HepG2 (cell line): ENCODE results near the gene VASH2. TPM values are rescaled to one million over a fixed set of nuclear protein-coding genes. Genes with fewer than 3 reads are reported as not detected.

Experiments
- ATAC-seq: fragments of 200-7000 bp; cut with Tn5 transposase; 3 replicates; pipeline ENCODE4 v1.9.1; 2020; ENCODE audit warnings: mild to moderate bottlenecking, moderate library complexity
- BruUV-seq: library from RNA; stranded (reverse); fragments of 400-500 nt; replicated peaks from 2 replicates; lab custom pipeline; 2021; lab: Mats Ljungman, UMichigan
- CTCF ChIA-PET: fragments of 300-600 bp; formaldehyde crosslinking; extraction: SDS; loops from one replicate; lab custom pipeline; 2021; ENCODE audit warnings: low total read pairs, inconsistent platforms, low intra/inter-chr PET ratio; lab: Yijun Ruan, JAX
- POLR2A ChIA-PET: fragments of 350-600 bp; sonication (Branson Sonifier 250); formaldehyde crosslinking; loops from one replicate; lab custom pipeline; 2020; ENCODE audit warnings: antibody characterized with exemption, inconsistent platforms; lab: Yijun Ruan, JAX
- DNase-seq: peaks from one replicate; pipeline ENCODE4 v3.0.0-alpha.2; 2015; ENCODE audit warnings: low spot score
- FAIRE-seq: peaks from 3 replicates; lab custom pipeline; 2011; peaks lifted over from hg19 to GRCh38; lab: Jason Lieb, UNC
- H2AFZ ChIP-seq: one replicate; pipeline ENCODE4 v1.6.1; 2011; ENCODE audit warnings: low read length, inconsistent platforms
- H3K27ac ChIP-seq: fragments of 300-600 bp; 3 replicates; pipeline ENCODE4 v1.8.0; 2011; ENCODE audit warnings: mixed run types, mild to moderate bottlenecking, mixed read lengths, low read length, inconsistent platforms; ENCODE audit not compliant: insufficient read depth; ENCODE audit errors: extremely low read length
- H3K27me3 ChIP-seq, 2 experiments: fragments of 200-600 bp in 1 of 2; 2 replicates in 1 of 2; 3 replicates in 1 of 2; pipeline versions ENCODE4 v1.6.0 to v1.8.0; 2011; ENCODE audit warnings: low read length in 2 of 2, mild to moderate bottlenecking in 2 of 2, moderate library complexity in 2 of 2, inconsistent platforms in 1 of 2; ENCODE audit not compliant: insufficient read depth in 2 of 2, control insufficient read depth in 1 of 2
- H3K36me3 ChIP-seq, 2 experiments: fragments of 200-600 bp in 1 of 2; replicated peaks in 1 of 2; 2 replicates in 1 of 2; 3 replicates in 1 of 2; pipeline versions ENCODE4 v1.5.1 to v1.8.0; 2011; ENCODE audit warnings: low read length in 2 of 2, inconsistent platforms in 1 of 2; ENCODE audit not compliant: insufficient read depth in 2 of 2, control insufficient read depth in 1 of 2
- H3K4me1 ChIP-seq: 2 replicates; pipeline ENCODE4 v1.5.1; 2012; ENCODE audit warnings: low read length, inconsistent platforms; ENCODE audit not compliant: insufficient read depth
- H3K4me2 ChIP-seq: 2 replicates; pipeline ENCODE4 v1.6.0; 2011; ENCODE audit warnings: low read depth, low read length, inconsistent platforms
- H3K4me3 ChIP-seq, 3 experiments: fragments of 200-600 bp in 1 of 3; sonication (generic), shearing (Covaris generic) in 1 of 3; replicated peaks in 1 of 3; 2 replicates each; pipeline ENCODE4 v1.5.1; 2011 to 2016; ENCODE audit warnings: low read length in 3 of 3, inconsistent platforms in 2 of 3, low read depth in 2 of 3, mild to moderate bottlenecking in 2 of 3, control low read depth in 1 of 3, mixed read lengths in 1 of 3; ENCODE audit not compliant: insufficient read depth in 1 of 3
- H3K79me2 ChIP-seq: one replicate; pipeline ENCODE4 v1.6.1; 2011; ENCODE audit warnings: low read length, inconsistent platforms; ENCODE audit not compliant: insufficient read depth
- H3K9ac ChIP-seq: 2 replicates; pipeline ENCODE4 v1.6.0; 2011; ENCODE audit warnings: mild to moderate bottlenecking, low read depth, low read length, inconsistent platforms; ENCODE audit not compliant: insufficient read depth
- H3K9me3 ChIP-seq: 2 replicates; pipeline ENCODE4 v1.5.1; 2012; ENCODE audit warnings: mild to moderate bottlenecking, low read length
- H4K20me1 ChIP-seq: 2 replicates; pipeline ENCODE4 v1.6.0; 2011; ENCODE audit warnings: inconsistent platforms, mild to moderate bottlenecking, low read length, moderate library complexity; ENCODE audit not compliant: insufficient read depth
- GLMP ChIP-seq: sonication (generic); formaldehyde crosslinking; IDR thresholded peaks from 2 replicates; pipeline ENCODE4 v1.9.0; 2021; ENCODE audit warnings: missing genetic modification reagents, mild to moderate bottlenecking, borderline replicate concordance
- PBX3 ChIP-seq: sonication (generic); formaldehyde crosslinking; IDR thresholded peaks from 2 replicates; pipeline ENCODE4 v1.8.1; 2023; ENCODE audit warnings: missing genetic modification reagents, inconsistent platforms, borderline replicate concordance
- RARG ChIP-seq: sonication (generic); formaldehyde crosslinking; IDR thresholded peaks from 2 replicates; pipeline ENCODE4 v1.4.0; 2020; ENCODE audit warnings: low read depth, mild to moderate bottlenecking, missing genetic modification reagents
- SIX1 ChIP-seq: sonication (generic); formaldehyde crosslinking; IDR thresholded peaks from 2 replicates; pipeline ENCODE4 v1.4.0; 2020; ENCODE audit warnings: missing genetic modification reagents, borderline replicate concordance
- TMF1 ChIP-seq: sonication (generic); formaldehyde crosslinking; IDR thresholded peaks from 2 replicates; pipeline ENCODE4 v1.8.1; 2022; ENCODE audit warnings: low read depth, missing genetic modification reagents
- ZNF460 ChIP-seq: sonication (generic); formaldehyde crosslinking; IDR thresholded peaks from 2 replicates; pipeline ENCODE4 v1.5.1; 2020; ENCODE audit warnings: missing genetic modification reagents, mild to moderate bottlenecking, borderline replicate concordance
- WGBS: methylation state at CpG from one replicate; pipeline ENCODE4 v1.1.6; 2017; ENCODE audit warnings: low lambda C conversion rate; 5-methylcytosine and 5-hydroxymethylcytosine counted together
- in situ Hi-C: cut with HindIII; loops from 2 replicates; pipeline ENCODE4 v1.10.0; 2017; ENCODE audit warnings: low pct_unique_long_range_greater_than_20kb; ENCODE audit not compliant: extremely low pct_ligation_motif_present
- intact Hi-C: fragments of 100-400 bp; cut with micrococcal nuclease; formaldehyde crosslinking; loops from one replicate; pipeline ENCODE4 v1.10.0; 2022; ENCODE audit not compliant: unreplicated experiment
- polyA plus RNA-seq, 8 experiments: library from polyadenylated mRNA; depleted of rRNA in 3 of 8; stranded (reverse) in 7 of 8; unstranded in 1 of 8; fragments of >200 nt; fragmentation: Illumina TruSeq in 4 of 8; extraction: Trizol in 4 of 8; gene quantifications; 2 replicates each; pipeline versions ENCODE4 v1.2.1 to v1.2.3, GENCODE V29; 2011 to 2016; ENCODE audit warnings: low read depth in 4 of 8, missing spikeins in 1 of 8, mixed read lengths in 1 of 8; ENCODE audit not compliant: insufficient read depth in 1 of 8
- total RNA-seq, 5 experiments: library from RNA; depleted of rRNA; stranded (reverse); fragments of >200 nt; fragmentation: Illumina TruSeq; extraction: Trizol; gene quantifications; 2 replicates each; pipeline ENCODE4 v1.2.3, GENCODE V29; 2016; ENCODE audit warnings: low read depth in 1 of 5
- TF ChIP-seq, protein P1 (sequence below): IDR thresholded peaks from 2 replicates; pipeline ENCODE4 v1.6.1; 2016; ENCODE audit warnings: low read depth, missing genetic modification reagents, missing compliant biosample characterization

VASH2 gene
- total and polyA plus RNA-seq, 2 of the 13 experiments (the other 11 are each of a cell fraction or from before 2014, with no cell fraction given), result 0.44 to 1.00 TPM

DNA sequence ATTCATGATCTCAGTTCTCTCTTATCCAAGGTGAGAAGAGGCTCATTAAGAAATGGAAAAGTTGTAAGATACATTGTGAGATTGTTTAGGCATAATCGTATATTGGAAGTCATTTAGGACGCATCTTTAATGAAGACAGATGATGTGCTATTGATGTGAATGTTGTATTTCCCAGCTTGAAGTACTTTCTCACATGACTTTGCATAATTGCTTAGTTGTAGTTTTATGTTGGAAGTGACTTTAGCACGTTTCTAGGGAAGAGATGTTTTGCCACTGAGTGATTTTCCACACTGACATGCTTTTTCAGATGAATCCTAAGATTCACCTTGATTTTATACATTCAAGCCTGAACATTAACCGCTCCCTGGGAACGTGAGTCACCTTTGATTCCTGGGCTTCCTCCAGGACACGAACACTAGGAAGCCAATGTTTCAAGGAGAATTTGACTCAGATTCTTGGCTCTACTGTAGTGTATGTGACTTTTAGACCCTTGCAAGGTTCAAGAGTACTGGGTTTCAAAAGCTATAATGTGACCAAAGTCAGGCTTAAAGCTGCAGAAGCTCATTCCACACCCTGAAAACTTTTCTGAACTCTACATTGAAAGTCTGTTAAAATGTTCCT is 37.5 kb downstream of the VASH2 start:
- intact Hi-C loops, result no loop called here
- 90% methylated on average over 6 of the region's 6 CpGs for WGBS
- H3K79me2 ChIP-seq, result no peaks in the 10 kb centered on the region
- ChIA-PET CTCF (no interaction called here), POLR2A (no interaction called here)
- ATAC-seq, result no peak
- H2AFZ ChIP-seq, result no peak overlapping the region
- FAIRE-seq, result no peak
- BruUV-seq, result no TSS peak
- H3K9me3 ChIP-seq, result no peaks in the 10 kb centered on the region
- no peak overlapping the region for H3K9ac ChIP-seq
- in situ Hi-C loops, result no loop called here
- no peak for DNase-seq
- TF ChIP-seq ZNF460 (CRISPR knock-in tag) (no peak), PBX3 (CRISPR knock-in tag) (no peak), RARG (CRISPR knock-in tag) (no peak), TMF1 (CRISPR knock-in tag) (no peak)
- no peak overlapping the region for H3K4me3 ChIP-seq
- peaks cover 7% of the 10 kb centered on the region; the same call in 1 of the 2 replicates for H3K4me1 ChIP-seq
- H3K27me3 ChIP-seq, result no peaks in the 10 kb centered on the region
- H3K36me3 ChIP-seq, result no peaks in the 10 kb centered on the region; a peak in 1 of 5 replicates
- no peaks in the 10 kb centered on the region for H4K20me1 ChIP-seq
- H3K4me2 ChIP-seq, result no peak overlapping the region
- H3K27ac ChIP-seq, result no peak overlapping the region

DNA sequence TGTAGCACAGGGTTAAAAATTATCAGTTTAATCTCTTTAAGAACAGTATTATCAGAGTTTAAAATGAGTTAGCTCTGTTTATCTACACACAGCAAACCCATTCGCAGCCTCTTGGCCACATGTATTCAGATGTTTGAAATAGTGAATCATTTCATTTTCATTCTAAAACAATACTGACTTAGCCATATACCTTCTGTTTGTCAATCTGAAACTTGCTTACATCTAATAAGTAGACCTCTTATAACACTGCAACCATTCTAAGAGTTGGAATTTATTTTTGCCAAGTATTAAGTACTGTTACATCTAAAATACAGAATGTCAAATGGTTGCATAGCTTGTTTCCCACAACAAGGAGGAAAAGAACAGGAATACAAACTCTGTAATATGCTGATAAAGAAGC is 39.9 kb downstream of the VASH2 start:
- CTCF ChIA-PET, result no interaction called here
- Histone ChIP-seq H3K9ac (no peak overlapping the region), H3K27ac (no peak overlapping the region), H3K4me3 (no peak overlapping the region), H2AFZ (no peak overlapping the region), H4K20me1 (no peaks in the 10 kb centered on the region), H3K27me3 (no peaks in the 10 kb centered on the region), H3K9me3 (no peaks in the 10 kb centered on the region), H3K4me2 (no peak overlapping the region), H3K4me1 (peaks cover 7% of the 10 kb centered on the region; the same call in 1 of the 2 replicates), H3K36me3 (peaks cover 2 to 4% of the 10 kb centered on the region in 2 experiments; a peak in 3 of 5 replicates), H3K79me2 (no peaks in the 10 kb centered on the region)
- no TSS peak for BruUV-seq
- DNase-seq (no peak), ATAC-seq (no peak), FAIRE-seq (no peak)
- POLR2A ChIA-PET, result no interaction called here
- intact Hi-C loops (loop anchor here (10.0 kb wide), 1 partner anchor 175 kb away; no protein-coding TSS in a partner anchor), in situ Hi-C loops (loop anchor here (10.0 kb wide), 1 partner anchor 175 kb away; no protein-coding TSS in a partner anchor)
- WGBS, result 100% methylated on average over 1 of the region's 1 CpG
- TF ChIP-seq, protein P1, sequence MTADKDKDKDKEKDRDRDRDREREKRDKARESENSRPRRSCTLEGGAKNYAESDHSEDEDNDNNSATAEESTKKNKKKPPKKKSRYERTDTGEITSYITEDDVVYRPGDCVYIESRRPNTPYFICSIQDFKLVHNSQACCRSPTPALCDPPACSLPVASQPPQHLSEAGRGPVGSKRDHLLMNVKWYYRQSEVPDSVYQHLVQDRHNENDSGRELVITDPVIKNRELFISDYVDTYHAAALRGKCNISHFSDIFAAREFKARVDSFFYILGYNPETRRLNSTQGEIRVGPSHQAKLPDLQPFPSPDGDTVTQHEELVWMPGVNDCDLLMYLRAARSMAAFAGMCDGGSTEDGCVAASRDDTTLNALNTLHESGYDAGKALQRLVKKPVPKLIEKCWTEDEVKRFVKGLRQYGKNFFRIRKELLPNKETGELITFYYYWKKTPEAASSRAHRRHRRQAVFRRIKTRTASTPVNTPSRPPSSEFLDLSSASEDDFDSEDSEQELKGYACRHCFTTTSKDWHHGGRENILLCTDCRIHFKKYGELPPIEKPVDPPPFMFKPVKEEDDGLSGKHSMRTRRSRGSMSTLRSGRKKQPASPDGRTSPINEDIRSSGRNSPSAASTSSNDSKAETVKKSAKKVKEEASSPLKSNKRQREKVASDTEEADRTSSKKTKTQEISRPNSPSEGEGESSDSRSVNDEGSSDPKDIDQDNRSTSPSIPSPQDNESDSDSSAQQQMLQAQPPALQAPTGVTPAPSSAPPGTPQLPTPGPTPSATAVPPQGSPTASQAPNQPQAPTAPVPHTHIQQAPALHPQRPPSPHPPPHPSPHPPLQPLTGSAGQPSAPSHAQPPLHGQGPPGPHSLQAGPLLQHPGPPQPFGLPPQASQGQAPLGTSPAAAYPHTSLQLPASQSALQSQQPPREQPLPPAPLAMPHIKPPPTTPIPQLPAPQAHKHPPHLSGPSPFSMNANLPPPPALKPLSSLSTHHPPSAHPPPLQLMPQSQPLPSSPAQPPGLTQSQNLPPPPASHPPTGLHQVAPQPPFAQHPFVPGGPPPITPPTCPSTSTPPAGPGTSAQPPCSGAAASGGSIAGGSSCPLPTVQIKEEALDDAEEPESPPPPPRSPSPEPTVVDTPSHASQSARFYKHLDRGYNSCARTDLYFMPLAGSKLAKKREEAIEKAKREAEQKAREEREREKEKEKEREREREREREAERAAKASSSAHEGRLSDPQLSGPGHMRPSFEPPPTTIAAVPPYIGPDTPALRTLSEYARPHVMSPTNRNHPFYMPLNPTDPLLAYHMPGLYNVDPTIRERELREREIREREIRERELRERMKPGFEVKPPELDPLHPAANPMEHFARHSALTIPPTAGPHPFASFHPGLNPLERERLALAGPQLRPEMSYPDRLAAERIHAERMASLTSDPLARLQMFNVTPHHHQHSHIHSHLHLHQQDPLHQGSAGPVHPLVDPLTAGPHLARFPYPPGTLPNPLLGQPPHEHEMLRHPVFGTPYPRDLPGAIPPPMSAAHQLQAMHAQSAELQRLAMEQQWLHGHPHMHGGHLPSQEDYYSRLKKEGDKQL (CRISPR knock-in tag), result no peak
- TF ChIP-seq SIX1 (CRISPR knock-in tag), result no peak
- TF ChIP-seq GLMP (CRISPR knock-in tag), result no peak
